Measurements from ENCODE around the gene RAB20.

DNA sequence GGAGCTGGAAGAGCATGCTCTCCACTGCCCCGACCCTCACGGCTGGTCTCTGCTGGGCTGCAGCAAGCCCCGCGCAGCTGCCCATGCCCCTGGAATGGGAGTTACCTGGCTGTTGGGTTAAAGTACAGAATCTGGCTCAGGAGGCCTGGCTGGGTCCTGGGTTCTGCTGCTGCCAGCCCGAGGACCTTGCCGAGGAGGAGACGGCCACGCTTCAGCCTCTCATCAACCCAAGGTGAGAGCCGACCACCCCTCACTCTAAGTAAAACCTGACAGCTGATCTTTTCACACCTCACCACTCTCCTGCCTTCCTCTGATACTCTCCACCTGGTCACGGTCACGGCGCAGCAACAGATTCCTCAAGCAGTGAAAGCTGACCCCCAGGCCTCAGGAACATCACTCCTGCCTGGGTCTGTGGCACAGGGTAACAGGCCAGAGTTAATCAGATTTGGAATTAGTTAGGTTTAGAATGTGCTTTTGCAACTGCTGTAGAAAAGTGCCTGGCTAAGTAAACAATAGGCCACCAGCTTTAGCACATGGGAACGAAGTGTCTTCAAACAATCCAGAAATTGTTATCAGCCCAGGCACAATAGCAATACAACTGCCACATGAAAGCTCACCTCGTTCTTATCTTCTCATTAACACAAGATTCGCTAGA lies 20.5 kb downstream of the RAB20 start:
- TF ChIP-seq POLR2AphosphoS5 (IDR thresholded peaks at IDR 0.05; ENCODE audit: low read depth) (no peak), GABPA (IDR thresholded peaks at IDR 0.05; ENCODE audit: low read depth) (no peak), SPI1 (IDR thresholded peaks at IDR 0.05; ENCODE audit: borderline replicate concordance, low read depth) (no peak)
- TF ChIP-seq, protein P1, sequence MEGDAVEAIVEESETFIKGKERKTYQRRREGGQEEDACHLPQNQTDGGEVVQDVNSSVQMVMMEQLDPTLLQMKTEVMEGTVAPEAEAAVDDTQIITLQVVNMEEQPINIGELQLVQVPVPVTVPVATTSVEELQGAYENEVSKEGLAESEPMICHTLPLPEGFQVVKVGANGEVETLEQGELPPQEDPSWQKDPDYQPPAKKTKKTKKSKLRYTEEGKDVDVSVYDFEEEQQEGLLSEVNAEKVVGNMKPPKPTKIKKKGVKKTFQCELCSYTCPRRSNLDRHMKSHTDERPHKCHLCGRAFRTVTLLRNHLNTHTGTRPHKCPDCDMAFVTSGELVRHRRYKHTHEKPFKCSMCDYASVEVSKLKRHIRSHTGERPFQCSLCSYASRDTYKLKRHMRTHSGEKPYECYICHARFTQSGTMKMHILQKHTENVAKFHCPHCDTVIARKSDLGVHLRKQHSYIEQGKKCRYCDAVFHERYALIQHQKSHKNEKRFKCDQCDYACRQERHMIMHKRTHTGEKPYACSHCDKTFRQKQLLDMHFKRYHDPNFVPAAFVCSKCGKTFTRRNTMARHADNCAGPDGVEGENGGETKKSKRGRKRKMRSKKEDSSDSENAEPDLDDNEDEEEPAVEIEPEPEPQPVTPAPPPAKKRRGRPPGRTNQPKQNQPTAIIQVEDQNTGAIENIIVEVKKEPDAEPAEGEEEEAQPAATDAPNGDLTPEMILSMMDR (IDR thresholded peaks at IDR 0.05; ENCODE audit: insufficient read depth, low read length), result no peak
- TF ChIP-seq, protein P2, sequence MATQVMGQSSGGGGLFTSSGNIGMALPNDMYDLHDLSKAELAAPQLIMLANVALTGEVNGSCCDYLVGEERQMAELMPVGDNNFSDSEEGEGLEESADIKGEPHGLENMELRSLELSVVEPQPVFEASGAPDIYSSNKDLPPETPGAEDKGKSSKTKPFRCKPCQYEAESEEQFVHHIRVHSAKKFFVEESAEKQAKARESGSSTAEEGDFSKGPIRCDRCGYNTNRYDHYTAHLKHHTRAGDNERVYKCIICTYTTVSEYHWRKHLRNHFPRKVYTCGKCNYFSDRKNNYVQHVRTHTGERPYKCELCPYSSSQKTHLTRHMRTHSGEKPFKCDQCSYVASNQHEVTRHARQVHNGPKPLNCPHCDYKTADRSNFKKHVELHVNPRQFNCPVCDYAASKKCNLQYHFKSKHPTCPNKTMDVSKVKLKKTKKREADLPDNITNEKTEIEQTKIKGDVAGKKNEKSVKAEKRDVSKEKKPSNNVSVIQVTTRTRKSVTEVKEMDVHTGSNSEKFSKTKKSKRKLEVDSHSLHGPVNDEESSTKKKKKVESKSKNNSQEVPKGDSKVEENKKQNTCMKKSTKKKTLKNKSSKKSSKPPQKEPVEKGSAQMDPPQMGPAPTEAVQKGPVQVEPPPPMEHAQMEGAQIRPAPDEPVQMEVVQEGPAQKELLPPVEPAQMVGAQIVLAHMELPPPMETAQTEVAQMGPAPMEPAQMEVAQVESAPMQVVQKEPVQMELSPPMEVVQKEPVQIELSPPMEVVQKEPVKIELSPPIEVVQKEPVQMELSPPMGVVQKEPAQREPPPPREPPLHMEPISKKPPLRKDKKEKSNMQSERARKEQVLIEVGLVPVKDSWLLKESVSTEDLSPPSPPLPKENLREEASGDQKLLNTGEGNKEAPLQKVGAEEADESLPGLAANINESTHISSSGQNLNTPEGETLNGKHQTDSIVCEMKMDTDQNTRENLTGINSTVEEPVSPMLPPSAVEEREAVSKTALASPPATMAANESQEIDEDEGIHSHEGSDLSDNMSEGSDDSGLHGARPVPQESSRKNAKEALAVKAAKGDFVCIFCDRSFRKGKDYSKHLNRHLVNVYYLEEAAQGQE (IDR thresholded peaks at IDR 0.05; ENCODE audit: insufficient replicate concordance, low read depth), result no peak
